NOMO-1 treated with dmso at 0.1 percent for 144 hours (cell line): ENCODE measurements around the gene ANKRD13B.

Source experiments
- DNase-seq: peaks from one replicate; lab custom pipeline; 2025; ENCODE audit not compliant: unreplicated experiment; lab: John Stamatoyannopoulos, UW

ANKRD13B gene

GRCh38 chr17:29581583-29582253, 11.2 kb upstream of the ANKRD13B start:
- DNase-seq = no peak

GRCh38 chr17:29582254-29582765, 10.6 kb upstream of the ANKRD13B start:
- no peak for DNase-seq

GRCh38 chr17:29582772-29583171, 10.2 kb upstream of the ANKRD13B start:
- no peak for DNase-seq

- no peak for DNase-seq
Measured at GRCh38 chr17:29583324-29584248, 9.3 kb upstream of the ANKRD13B start.

GRCh38 chr17:29584452-29585079, 8.4 kb upstream of the ANKRD13B start:
- no peak for DNase-seq

- no peak for DNase-seq
Measured at GRCh38 chr17:29585080-29585751, 7.7 kb upstream of the ANKRD13B start.

- no peak for DNase-seq
Measured at GRCh38 chr17:29586676-29587469, 6.1 kb upstream of the ANKRD13B start.

GRCh38 chr17:29587591-29587990, 5.3 kb upstream of the ANKRD13B start:
- DNase-seq = no peak

- DNase-seq = no peak
Measured at GRCh38 chr17:29588017-29588561, 4.8 kb upstream of the ANKRD13B start.

GRCh38 chr17:29588562-29589411, 4.1 kb upstream of the ANKRD13B start:
- DNase-seq = no peak

GRCh38 chr17:29589524-29590410, 3.2 kb upstream of the ANKRD13B start, which contains the start of gene GIT1:
GIT1 (minus strand) TSS chr17:29589648; CDS start chr17:29589378, 270 bp downstream.
- DNase-seq = peak; percentile 87

GRCh38 chr17:29590411-29591145, 2.4 kb upstream of the ANKRD13B start:
- DNase-seq = no peak

- DNase-seq = no peak
Measured at GRCh38 chr17:29591146-29591736, 1.7 kb upstream of the ANKRD13B start.

- DNase-seq = peak; percentile 57
Measured at GRCh38 chr17:29591737-29592608, 959 bp upstream of the ANKRD13B start.

GRCh38 chr17:29593591-29594518, 923 bp downstream of the ANKRD13B start:
- no peak for DNase-seq
